NK-92 treated with Interleukin-12 subunit alpha and Interleukin-12 subunit beta, amount 100 ng/mL, for 24 hours (cell line): ENCODE data around the gene LACTBL1.
A peak's percentile ranks its signal among the peaks of the same experiment; 100 is the strongest.
"Not testable (repeated sequence)": the region's sequence is repeated elsewhere in the genome, so short reads cannot be mapped to it uniquely, and the experiment has no call there.

ENCODE experiments used
- DNase-seq: peaks from one replicate; lab custom pipeline; 2025; lab: John Stamatoyannopoulos, UW

Gene LACTBL1

GRCh38 chr1:22976461-22977243 is 4.0 kb upstream of the LACTBL1 start:
- peak; percentile 21 for DNase-seq

DNA sequence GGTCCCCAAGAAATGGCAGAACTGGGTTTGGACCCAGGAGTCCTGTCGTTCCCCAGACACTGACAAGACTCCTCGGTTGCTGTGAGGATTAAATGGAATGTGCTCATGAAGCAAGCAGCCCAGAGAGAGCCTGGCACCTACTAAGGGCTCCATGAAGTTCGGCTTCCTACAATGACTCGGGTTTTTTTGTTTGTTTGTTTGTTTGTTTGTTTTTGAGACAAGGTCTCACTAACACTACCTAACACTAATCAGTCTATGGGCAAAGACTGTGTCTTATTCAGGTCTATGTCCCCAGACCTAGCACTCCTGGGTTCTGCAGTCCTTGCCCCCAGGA is 3.4 kb upstream of the LACTBL1 start:
- DNase-seq, result no peak

DNA sequence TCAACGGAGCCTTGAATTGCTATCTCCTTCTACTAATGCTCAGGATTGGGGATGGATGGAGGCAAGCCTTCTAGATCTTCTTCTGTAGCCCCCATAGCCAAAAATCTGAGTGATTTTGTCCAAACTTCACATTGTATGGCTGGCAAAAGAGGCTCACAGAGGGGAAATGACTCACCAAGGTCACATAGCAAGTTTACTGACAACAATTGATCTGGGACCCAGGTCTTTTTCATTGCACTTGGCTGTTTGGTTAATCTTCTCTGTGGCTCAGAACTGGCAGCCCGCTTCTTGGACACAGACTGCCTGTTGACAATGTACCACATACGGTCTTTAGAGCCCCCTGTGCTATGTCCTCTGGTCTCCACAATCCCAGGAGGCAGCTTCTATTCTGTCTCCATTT is 3.0 kb upstream of the LACTBL1 start:
- no peak for DNase-seq

DNA sequence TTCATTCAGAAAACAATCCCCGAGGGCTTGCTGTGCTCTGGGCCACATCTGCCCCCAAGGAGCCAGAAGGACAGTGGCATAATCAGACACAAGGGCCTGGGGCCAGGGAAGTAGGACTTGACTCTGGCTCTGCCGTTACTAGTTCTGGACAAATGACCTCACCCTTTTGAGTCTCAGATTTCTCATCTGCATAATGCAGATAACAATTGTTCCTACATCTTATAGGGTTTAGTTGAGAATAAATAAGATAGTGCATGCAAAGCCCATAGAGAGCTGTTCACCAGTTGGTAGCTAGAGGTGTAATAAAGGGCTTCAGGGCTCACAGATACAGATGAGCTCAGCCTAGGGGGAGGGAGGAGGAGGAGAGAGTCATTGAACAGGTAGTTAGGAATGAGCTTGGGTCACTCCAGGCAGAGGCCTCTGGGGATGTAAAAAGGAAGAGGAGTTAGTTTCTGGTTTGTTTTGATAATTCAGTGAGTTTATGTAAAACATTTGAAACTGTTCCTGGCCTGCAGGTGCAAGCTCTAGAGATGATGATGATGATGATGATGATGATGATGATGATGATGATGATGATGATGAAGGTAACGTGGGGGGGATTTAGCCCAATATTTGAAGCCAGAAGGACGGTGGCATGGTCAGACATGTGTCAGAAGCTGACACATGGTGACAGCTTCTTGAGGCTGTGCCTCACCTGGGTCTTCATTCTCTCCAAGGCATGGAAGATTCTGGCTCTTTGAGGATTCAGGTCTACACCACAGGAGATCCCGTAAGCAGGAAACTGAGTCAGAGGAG is 858 bp downstream of the LACTBL1 start:
- DNase-seq, result no peak

GRCh38 chr1:22971161-22971560 is 1.5 kb downstream of the LACTBL1 start:
- no peak for DNase-seq

GRCh38 chr1:22970096-22970495 is 2.6 kb downstream of the LACTBL1 start:
- DNase-seq, result no peak

DNA sequence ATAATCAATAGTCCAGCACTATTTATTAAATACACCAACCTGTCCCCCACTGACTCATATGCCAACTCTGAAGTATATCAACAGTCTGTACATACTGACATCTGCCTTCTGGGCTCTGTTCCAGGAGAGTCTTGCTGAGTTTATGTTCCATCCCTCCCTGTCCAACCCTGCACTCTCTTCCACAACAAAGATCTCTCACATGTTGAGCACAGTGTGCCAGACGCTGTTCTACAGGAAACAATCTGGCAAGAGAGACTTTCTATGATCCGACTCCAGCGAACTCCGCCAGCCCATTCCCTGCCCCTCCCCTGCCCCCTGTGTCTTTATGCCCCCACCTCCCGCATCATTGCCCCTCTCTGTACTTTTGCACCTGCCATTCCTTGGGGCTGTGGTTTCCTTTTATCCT is 3.4 kb downstream of the LACTBL1 start:
- DNase-seq, result no peak

- DNase-seq, result no peak
These were observed 4.8 kb downstream of the LACTBL1 start for GRCh38 chr1:22967833-22968232.

GRCh38 chr1:22966309-22966708 is 6.4 kb downstream of the LACTBL1 start:
- no peak for DNase-seq

GRCh38 chr1:22963044-22963677 is 9.5 kb downstream of the LACTBL1 start:
- no peak for DNase-seq

- no peak for DNase-seq
These were observed 10.1 kb downstream of the LACTBL1 start for GRCh38 chr1:22962558-22962957.

DNA sequence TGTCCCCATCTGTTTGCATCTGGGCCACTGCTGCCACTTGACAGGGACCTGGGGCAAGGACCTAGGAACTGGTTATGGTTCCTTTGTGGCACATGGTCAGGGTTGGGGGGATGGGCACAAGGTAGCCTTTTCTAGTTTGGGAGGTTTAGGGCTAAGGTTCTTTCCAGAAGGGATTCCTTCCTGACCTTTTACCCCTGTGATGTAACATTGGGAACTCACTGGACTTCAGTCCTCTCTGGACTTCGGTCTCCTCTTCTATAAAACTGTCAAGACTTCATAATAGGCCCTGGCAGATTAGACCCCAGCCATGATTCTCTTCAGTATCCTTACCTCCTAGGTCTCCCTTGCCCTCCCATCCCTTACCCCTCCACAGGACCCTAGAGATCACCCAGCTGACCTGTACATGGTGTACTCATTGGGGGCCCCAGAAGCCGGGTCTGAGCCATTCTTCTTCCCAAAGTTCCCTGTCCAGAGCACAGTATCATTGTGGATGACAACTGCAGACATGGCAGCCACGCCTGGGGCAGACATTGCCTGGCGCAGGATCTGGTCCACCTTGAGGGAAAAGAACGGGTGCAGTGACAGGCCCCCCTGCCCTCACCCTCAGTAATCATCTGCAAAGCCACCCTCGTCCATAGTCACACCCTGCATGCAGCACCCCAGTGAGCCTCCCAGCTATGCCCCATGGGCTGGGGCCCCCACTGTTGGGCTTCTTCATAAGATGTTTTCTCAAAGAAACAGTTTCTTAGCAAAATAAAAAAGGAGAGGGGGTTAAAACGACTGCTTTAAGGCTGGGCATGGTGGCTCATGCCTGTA is 12.9 kb downstream of the LACTBL1 start:
- DNase-seq, result no peak

DNA sequence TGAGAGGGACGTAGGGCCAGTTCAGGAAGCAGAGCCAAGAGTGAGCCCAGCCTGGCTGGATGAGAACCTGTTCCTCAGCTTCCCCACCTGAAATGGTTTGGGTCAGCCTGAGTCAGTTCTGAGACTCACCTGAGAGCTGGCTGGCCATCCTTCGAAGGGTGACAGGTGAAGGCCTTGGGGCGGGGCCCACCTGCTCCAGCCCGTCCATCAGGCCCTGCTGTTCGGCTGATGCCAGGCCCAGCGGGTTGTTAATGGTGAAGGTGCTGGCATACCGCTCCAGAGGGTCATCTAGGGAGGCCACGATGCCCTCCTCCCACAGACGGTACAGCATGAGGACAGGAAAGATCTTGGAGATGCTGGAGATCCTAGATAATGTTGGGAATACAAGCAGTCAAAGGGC is 14.1 kb downstream of the LACTBL1 start:
- DNase-seq, result no peak

- no peak for DNase-seq
These were observed 15.6 kb downstream of the LACTBL1 start for GRCh38 chr1:22957066-22957465.

DNA sequence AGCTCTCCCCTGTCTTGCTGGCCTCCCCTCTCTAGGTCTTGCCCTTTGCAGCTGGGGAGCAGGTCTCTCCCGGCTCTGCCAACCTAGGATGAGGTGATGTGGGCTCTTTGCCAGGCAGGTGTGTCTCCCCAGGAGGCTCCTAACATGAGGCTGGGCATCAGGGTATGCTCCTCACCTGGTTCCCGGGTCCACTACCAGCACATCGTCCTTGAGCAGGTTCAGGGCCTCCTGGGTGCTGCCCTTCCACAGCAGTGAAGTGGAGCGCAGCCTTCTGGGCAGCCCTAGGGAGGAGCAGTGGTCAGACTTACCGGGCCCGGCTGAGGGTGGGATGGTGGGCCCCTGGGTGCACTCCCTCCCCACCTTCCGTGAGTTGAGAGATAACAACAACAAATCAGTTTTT is 17.5 kb downstream of the LACTBL1 start:
- no peak for DNase-seq

- DNase-seq, result no peak
These were observed 18.9 kb downstream of the LACTBL1 start for GRCh38 chr1:22953740-22954141.

DNA sequence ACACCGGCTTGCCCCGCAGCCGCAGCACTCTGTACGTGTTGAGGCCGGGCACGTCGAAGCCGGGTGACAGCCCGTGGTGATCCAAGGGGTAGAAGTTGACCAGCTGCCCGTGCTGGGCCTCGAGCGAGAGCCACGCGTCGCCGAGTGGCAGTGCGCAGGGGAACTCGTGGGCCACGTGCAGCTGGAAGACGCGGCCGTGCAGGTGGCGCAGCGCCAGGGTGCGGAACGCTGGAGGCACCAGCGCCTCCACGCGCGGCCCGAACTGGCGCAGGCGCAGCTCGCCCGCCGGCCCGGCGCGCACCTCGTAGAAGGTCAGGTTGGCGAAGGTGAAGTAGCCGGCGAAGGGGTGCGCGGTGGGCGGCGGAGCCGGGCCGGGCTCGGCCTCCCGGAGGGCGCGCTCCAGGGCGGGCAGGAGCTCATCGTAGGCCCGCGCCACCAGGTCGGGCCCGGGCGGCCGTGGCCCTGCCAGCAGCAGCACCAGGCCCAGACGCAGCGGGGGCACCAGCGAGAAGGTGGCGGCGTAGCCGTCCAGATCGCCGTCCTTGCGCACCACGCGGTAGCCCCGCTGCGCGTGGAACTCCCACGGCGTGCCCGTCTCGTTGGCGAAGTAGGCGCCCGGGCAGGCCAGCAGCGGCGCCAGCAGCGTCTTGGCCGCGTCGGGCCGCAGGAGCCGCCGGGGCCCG is 19.5 kb downstream of the LACTBL1 start:
- no peak for DNase-seq

GRCh38 chr1:22952694-22953056 is 20.0 kb downstream of the LACTBL1 start:
- no peak for DNase-seq

GRCh38 chr1:22951796-22952195 is 20.9 kb downstream of the LACTBL1 start:
- DNase-seq, result no peak

DNA sequence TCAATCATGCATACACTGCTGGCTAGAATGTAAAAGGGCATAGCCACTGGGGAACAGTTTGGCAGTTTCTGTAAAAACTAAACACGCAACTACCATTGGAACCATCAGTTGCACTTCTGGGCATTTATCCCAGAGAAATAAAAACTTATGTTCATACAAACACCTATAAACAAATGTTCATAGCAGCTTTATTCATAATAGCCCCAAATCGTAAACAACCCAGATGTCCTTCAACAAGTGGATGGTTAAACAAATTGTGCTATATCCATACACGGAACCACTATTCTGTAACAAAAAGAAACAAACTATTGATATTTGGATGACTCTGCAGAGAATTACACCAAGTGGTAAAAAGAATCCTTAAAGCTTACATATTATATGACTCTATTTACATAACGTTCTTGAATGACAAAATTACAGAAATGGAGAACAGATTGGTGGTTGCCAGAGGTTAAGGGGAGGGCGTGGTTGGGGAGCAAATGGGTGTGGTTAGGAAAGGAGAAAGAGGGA is 22.8 kb downstream of the LACTBL1 start:
- no peak for DNase-seq

DNA sequence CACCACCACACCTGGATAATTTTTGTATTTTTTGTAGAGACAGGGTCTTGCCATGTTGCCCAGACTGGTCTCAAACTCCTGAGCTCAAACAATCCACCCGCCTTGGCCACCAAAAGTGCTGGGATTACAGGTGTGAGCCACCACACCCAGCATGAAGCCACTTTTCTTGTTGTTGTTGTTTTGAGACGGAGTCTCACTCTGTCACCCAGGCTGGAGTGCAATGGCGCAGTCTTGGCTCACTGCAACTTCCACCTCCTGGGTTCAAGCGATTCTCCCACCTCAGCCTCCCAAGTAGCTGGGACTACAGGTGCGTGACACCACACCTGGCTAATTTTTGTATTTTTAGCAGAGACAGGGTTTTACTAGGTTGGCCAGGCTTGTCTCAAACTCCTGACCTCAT is 27.5 kb downstream of the LACTBL1 start:
- not testable (repeated sequence) for DNase-seq
